ENCODE results near the gene ADTRP. TPM values are rescaled to one million over a fixed set of nuclear protein-coding genes. Genes with fewer than 3 reads are reported as not detected.

The ADTRP gene
- total RNA-seq, 1 donor from 2014 or later, result not detected

GRCh38 chr6:11820821-11821220 is 42.2 kb upstream of the ADTRP start:
- no peaks in the 10 kb centered on the region for H3K9me3 Mint-ChIP-seq (ENCODE audit: unreplicated experiment)
- no peaks in the 10 kb centered on the region for H3K27me3 Mint-ChIP-seq (ENCODE audit: unreplicated experiment)
- no peak for DNase-seq (ENCODE audit: extremely low spot score, unreplicated experiment)
- TF ChIP-seq, protein P1, sequence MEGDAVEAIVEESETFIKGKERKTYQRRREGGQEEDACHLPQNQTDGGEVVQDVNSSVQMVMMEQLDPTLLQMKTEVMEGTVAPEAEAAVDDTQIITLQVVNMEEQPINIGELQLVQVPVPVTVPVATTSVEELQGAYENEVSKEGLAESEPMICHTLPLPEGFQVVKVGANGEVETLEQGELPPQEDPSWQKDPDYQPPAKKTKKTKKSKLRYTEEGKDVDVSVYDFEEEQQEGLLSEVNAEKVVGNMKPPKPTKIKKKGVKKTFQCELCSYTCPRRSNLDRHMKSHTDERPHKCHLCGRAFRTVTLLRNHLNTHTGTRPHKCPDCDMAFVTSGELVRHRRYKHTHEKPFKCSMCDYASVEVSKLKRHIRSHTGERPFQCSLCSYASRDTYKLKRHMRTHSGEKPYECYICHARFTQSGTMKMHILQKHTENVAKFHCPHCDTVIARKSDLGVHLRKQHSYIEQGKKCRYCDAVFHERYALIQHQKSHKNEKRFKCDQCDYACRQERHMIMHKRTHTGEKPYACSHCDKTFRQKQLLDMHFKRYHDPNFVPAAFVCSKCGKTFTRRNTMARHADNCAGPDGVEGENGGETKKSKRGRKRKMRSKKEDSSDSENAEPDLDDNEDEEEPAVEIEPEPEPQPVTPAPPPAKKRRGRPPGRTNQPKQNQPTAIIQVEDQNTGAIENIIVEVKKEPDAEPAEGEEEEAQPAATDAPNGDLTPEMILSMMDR (IDR thresholded peaks at IDR 0.05), result no peak
- no peaks in the 10 kb centered on the region for H3K36me3 Mint-ChIP-seq (ENCODE audit: unreplicated experiment)
- peaks cover 15% of the 10 kb centered on the region for H3K4me1 Mint-ChIP-seq (ENCODE audit: unreplicated experiment)
- H3K27ac Mint-ChIP-seq (ENCODE audit: unreplicated experiment), result no peak overlapping the region
- H3K4me3 Mint-ChIP-seq (ENCODE audit: unreplicated experiment), result no peak overlapping the region

DNA sequence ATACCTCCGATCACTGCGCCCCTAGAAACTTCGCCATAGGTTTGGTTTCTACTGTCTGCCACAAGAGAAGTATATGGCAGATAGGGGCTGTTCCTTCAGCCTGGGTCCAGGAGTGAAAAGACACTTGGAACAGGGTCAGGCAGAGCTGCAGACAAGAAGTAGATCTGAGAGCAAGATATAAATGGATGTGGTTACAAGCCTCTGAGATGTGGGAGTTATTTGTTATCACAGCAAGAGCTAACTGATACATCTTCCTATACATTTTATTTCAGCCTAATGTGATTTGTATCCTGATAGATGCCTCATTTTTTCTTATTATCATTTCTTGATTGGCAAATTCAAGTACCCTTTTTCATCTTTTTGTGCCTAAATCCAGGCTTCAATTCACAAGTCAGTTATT is 40.9 kb upstream of the ADTRP start:
- Mint-ChIP-seq H3K36me3 (ENCODE audit: unreplicated experiment) (no peaks in the 10 kb centered on the region), H3K4me1 (ENCODE audit: unreplicated experiment) (peaks cover 21% of the 10 kb centered on the region), H3K9me3 (ENCODE audit: unreplicated experiment) (no peaks in the 10 kb centered on the region), H3K4me3 (ENCODE audit: unreplicated experiment) (no peak overlapping the region), H3K27ac (ENCODE audit: unreplicated experiment) (no peak overlapping the region), H3K27me3 (ENCODE audit: unreplicated experiment) (no peaks in the 10 kb centered on the region)
- DNase-seq (ENCODE audit: extremely low spot score, unreplicated experiment), result no peak
- TF ChIP-seq, protein P1 (IDR thresholded peaks at IDR 0.05), result no peak

GRCh38 chr6:11815231-11815630 is 36.6 kb upstream of the ADTRP start:
- Mint-ChIP-seq H3K4me1 (ENCODE audit: unreplicated experiment) (peaks cover 34% of the 10 kb centered on the region), H3K4me3 (ENCODE audit: unreplicated experiment) (no peak overlapping the region), H3K36me3 (ENCODE audit: unreplicated experiment) (no peaks in the 10 kb centered on the region), H3K9me3 (ENCODE audit: unreplicated experiment) (no peaks in the 10 kb centered on the region), H3K27ac (ENCODE audit: unreplicated experiment) (peak overlapping the region; percentile 84), H3K27me3 (ENCODE audit: unreplicated experiment) (no peaks in the 10 kb centered on the region)
- TF ChIP-seq, protein P1 (IDR thresholded peaks at IDR 0.05), result no peak
- no peak for DNase-seq (ENCODE audit: extremely low spot score, unreplicated experiment)

GRCh38 chr6:11814819-11815218 is 36.2 kb upstream of the ADTRP start:
- H3K36me3 Mint-ChIP-seq (ENCODE audit: unreplicated experiment), result no peaks in the 10 kb centered on the region
- H3K27me3 Mint-ChIP-seq (ENCODE audit: unreplicated experiment), result no peaks in the 10 kb centered on the region
- H3K9me3 Mint-ChIP-seq (ENCODE audit: unreplicated experiment), result no peaks in the 10 kb centered on the region
- peaks cover 39% of the 10 kb centered on the region for H3K4me1 Mint-ChIP-seq (ENCODE audit: unreplicated experiment)
- no peak overlapping the region for H3K4me3 Mint-ChIP-seq (ENCODE audit: unreplicated experiment)
- peak overlapping the region; percentile 84 for H3K27ac Mint-ChIP-seq (ENCODE audit: unreplicated experiment)
- TF ChIP-seq, protein P1 (IDR thresholded peaks at IDR 0.05), result no peak
- no peak for DNase-seq (ENCODE audit: extremely low spot score, unreplicated experiment)

DNA sequence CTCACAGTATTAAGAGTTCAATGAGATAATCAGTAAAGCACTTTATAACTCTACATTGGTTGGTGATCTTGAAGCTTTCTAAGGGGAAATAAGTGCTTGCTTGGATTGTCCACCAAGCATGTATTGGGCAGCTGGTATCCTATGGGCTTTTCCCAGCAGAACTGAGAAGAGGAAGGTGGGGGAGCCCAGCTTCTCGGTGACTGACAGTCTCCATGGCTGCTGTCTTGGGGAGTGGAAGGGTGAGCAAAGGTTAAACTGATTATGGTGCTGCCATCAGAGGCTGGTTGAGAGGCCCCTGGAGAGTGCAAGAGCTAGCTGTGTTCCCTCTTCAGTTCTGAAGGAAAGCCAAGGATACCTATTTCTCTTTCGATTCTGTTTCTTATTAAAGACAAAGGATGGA is 35.5 kb upstream of the ADTRP start:
- Mint-ChIP-seq H3K4me1 (ENCODE audit: unreplicated experiment) (peaks cover 45% of the 10 kb centered on the region), H3K4me3 (ENCODE audit: unreplicated experiment) (no peak overlapping the region), H3K27ac (ENCODE audit: unreplicated experiment) (peak overlapping the region; percentile 84), H3K36me3 (ENCODE audit: unreplicated experiment) (no peaks in the 10 kb centered on the region), H3K27me3 (ENCODE audit: unreplicated experiment) (no peaks in the 10 kb centered on the region), H3K9me3 (ENCODE audit: unreplicated experiment) (no peaks in the 10 kb centered on the region)
- no peak for DNase-seq (ENCODE audit: extremely low spot score, unreplicated experiment)
- TF ChIP-seq, protein P1 (IDR thresholded peaks at IDR 0.05), result no peak
